GM12801 (cell line): ENCODE data around the gene SKA3.

Source experiments
- TF ChIP-seq, protein P1 (sequence below): IDR thresholded peaks from one replicate; pipeline ENCODE4 v1.5.1; 2011; ENCODE audit warnings: control low read depth; ENCODE audit not compliant: insufficient read length; ENCODE audit errors: extremely low read depth

SKA3 gene

GRCh38 chr13:21176215-21176981 lies at the start of gene SKA3, which contains the start of gene MRPL57:
TSS of gene SKA3 (minus strand) at chr13:21176552. CDS start at chr13:21176477, 75 bp downstream.
TSS of gene MRPL57 (plus strand) at chr13:21176658. CDS start at chr13:21176917, 259 bp downstream.
- TF ChIP-seq, protein P1, sequence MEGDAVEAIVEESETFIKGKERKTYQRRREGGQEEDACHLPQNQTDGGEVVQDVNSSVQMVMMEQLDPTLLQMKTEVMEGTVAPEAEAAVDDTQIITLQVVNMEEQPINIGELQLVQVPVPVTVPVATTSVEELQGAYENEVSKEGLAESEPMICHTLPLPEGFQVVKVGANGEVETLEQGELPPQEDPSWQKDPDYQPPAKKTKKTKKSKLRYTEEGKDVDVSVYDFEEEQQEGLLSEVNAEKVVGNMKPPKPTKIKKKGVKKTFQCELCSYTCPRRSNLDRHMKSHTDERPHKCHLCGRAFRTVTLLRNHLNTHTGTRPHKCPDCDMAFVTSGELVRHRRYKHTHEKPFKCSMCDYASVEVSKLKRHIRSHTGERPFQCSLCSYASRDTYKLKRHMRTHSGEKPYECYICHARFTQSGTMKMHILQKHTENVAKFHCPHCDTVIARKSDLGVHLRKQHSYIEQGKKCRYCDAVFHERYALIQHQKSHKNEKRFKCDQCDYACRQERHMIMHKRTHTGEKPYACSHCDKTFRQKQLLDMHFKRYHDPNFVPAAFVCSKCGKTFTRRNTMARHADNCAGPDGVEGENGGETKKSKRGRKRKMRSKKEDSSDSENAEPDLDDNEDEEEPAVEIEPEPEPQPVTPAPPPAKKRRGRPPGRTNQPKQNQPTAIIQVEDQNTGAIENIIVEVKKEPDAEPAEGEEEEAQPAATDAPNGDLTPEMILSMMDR, result no peak

- TF ChIP-seq, protein P1, result no peak
These were observed 48.7 kb upstream of the SKA3 start for GRCh38 chr13:21225082-21225481.

- TF ChIP-seq, protein P1, result no peak
These were observed 44.9 kb upstream of the SKA3 start for GRCh38 chr13:21221268-21221667.

DNA sequence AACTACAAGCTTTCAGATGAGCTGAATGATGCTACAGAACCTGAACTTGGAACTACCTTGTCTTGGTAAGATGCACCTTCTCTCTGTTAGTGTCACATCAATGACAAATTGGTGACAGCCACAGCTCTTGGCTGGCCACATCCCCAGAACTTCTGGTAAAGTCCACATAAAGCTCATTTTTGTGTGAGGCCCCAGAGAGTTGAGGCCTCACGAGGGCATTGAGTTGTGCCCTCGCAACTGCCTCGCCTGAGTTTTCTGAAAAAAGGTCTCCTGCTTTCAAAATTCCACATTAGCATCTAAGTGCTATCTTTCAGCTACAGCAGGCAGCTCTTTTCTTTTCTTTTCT lies 42.7 kb upstream of the SKA3 start:
- TF ChIP-seq, protein P1, result no peak

DNA sequence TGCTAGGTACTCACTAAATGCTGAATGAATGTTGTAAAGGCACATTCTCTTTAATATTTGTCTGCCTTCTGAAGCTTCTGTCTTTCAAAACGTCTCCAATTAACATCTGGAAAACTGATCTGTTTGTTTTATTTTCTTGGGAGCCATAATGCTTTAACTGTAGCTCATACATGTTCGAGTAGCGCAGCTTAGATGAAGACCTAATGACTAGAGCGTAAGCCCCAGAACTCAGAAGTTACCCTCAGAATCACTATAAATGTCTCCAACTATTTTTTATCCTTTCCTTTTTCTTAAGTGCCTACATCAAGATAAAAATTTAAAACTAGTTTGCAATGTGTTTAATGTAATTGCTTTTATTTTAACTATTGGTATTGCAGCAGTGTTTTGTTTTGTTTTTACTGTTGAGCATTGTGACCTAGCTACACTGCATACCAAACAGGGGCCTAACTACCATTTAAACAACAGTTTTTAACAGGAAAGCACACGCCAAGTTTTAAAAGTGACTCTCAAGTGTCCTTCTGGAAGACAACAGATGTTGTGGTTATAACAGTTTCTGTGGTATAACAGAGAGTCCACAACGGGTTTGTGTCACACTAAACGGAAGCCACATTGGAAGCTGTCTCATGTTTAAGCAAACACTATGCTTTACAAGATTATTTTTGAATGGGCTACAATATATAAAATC lies 42.1 kb upstream of the SKA3 start:
- TF ChIP-seq, protein P1, result no peak

DNA sequence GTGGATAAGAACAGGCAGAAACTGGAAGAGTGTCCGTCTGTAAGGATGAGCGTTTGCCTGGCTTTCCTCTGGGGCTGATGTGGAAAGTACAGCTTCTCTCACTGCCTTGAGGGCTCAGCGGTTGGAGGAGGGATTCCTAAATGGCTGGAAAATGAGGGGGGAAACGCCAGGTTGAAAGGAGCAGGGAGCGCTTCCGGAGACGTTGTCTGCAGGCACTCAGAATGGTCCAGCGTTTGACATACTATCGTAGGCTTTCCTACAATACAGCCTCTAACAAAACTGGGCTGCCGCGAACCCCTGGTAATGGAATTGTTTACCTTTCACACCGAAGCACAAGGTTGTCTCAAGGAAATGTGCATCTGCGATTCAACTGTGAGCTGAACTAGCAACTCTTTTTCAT lies 40.0 kb upstream of the SKA3 start:
- TF ChIP-seq, protein P1, result no peak

- TF ChIP-seq, protein P1, result no peak
These were observed 35.9 kb upstream of the SKA3 start for GRCh38 chr13:21212138-21212775.
